HT1080 (cell line): ENCODE results near the gene AKAP9. TPM values are rescaled to one million over a fixed set of nuclear protein-coding genes. Genes with fewer than 3 reads are reported as not detected.
"Not testable (repeated sequence)": the region's sequence is repeated elsewhere in the genome, so short reads cannot be mapped to it uniquely, and the experiment has no call there.

Source experiments
- DNase-seq: peaks from one replicate; pipeline ENCODE4 v3.0.0-alpha.2; 2015; ENCODE audit warnings: low read depth
- total RNA-seq: library from RNA; depleted of rRNA; stranded (reverse); fragments of >200 nt; shearing (Covaris generic); gene quantifications from 2 replicates; pipeline ENCODE4 v1.2.3, GENCODE V29; 2014; rRNA removed

The AKAP9 gene
- total RNA-seq, 1 experiment from 2014 or later, result 13.1 TPM

DNA sequence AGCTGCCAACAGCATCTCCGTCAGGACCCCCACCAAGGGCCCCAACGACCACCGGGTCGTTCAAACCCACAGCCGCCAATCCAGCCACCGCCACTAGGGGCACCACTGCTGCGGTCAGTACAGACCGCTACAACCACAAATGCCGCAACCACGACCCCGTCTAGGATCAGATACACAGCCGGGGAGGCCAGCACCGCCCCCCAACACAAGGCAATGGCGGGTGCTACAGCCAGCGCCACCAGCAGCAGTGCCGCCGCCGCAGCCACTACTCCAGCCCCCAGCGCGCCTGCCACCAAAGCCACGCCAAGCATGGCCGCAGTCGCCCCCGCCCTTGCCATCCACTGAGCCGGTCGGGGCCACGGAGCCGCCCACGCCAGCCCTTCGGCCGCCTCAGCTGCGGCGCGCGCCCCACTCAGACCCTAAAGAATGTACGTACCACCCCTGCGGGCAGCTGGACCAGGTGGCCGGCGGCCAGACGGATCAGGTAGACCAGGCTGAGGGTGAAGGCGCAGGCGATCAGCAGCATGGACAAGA is 193.1 kb downstream of the AKAP9 start:
- peak; percentile 60 for DNase-seq

DNA sequence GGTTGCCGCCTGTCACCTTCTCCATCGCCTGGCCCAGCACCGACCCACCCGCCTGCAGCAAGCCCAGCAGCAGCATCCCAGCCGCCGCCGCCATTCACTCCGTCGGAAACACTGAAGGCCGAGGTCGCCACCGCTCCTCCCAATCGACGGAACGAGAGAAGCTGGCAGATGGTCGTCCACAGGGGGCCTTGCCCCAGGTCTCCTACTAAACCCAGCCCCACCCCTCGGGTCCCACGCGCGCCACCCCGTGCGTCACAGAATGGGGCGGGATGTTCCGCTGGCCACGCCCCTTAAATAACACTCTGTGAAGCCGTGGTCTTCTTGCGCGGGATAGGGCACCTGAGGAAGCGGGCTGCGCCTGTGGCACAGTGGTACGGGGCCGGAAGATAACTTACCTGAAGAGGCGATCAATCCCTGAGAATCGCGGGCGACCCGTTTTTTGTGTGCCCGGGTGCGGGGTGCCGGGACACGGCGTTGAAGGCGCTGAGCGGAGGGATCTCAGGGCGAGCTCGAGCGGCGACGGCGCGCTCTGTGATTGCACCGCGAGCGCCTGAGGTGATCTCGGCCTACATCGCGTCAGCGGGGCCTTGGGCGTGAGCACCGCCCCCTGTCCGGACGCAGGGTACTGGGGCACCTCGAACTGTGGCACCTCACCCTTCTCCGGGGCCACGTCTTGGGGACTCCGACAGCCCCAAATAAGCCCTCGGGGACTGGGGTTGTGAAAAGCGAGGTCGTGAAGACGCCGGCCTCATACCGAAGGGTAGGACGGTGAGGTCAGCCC is 193.8 kb downstream of the AKAP9 start, which contains the start of gene CYP51A1:
CYP51A1 (minus strand) TSS at position 207 of the 781 bp plus-strand sequence; CDS start at position 94, 113 bp downstream.
- DNase-seq, result peak; percentile 87

DNA sequence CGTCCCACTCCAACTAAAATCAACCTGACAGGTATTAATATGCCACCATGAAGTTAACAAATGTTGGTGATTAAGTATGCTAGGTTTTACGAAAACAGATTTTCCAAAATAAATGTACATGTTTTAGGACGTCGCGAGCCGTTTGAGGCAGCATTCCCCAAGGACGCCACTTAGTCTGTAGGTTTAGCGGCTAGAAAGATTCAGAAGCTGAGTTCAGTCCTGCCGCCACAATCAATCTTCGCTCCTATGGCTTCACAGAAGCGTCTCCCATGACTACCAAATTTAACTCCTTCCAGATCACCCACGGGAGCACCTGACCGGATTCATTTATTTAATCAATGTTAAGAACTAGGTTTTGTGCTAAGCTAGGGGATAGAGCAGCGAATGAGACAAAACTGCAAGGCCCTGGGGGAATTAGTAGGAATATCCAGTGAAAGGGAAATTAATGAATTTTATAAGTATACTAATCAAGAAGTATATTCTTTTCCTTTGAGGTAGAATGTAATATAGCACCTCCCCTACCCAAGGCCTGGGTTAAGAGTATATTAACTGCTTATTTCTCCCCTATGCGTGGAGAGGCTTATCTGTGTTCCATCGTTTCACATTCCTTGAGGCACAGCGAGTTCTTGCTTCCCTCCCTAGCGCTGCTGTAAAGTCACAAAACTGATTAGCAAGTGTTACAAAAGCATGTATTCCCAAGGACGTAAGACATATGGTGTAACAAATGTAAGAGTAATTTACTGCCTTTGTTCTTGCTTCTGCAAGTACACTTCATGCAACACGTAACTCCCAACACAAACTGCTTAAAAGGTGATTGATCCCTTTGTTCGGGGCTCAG is 194.6 kb downstream of the AKAP9 start:
- DNase-seq, result peak; percentile 14

DNA sequence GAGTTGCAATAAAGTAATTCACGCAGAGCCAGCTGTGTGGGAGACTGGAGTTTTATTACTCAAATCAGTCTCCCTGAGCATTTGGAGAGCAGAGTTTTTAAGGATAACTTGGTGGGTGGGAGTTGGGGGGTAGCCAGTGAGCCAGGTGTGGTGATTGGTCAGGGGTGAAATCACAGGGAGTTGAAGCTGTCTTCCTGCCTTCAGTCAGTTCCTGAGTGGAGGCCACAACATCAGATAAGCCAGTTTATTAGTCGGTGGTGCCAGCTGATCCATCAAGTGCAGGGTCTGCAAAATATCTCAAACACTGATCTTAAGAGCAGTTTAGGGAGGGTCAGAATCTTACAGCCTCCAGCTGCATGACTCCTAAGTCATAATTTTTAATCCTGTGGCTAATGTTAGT is 196.9 kb downstream of the AKAP9 start:
- DNase-seq, result no peak

DNA sequence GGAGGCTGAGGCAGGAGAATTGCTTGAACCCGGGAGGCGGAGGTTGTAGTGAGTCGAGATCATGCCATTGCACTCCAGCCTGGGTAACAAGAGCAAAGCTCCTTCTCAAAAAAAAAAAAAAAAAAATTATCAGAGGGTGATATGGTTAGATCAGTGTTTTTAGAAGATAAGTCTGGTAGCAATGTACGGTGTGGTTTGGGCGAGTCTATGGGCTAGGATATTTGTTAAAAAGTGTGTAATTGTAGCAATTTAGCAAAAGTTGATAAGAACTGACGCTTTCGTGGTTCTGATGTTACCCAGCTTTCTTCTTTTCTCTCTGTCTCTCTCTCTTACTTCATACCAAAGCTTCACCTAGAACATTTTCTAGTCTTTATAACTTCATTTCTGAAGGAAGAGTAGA is 200.5 kb downstream of the AKAP9 start:
- DNase-seq, result no peak

DNA sequence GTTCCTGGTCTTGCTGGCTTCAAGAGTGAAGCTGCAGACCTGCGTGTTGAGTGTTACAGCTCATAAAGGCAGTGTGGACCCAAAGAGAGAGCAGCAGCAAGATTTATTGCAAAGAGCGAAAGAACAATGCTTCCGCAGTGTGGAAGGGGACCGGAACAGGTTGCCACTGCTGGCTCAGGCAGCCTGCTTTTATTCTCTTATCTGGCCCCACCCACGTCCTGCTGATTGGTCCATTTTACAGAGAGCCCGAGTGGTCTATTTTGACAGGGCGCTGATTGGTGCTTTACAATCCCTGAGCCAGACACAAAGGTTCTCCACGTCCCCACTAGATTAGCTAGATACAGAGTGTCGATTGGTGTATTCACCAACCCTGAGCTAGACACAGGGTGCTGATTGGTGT is 202.1 kb downstream of the AKAP9 start:
- DNase-seq, result not testable (repeated sequence)

DNA sequence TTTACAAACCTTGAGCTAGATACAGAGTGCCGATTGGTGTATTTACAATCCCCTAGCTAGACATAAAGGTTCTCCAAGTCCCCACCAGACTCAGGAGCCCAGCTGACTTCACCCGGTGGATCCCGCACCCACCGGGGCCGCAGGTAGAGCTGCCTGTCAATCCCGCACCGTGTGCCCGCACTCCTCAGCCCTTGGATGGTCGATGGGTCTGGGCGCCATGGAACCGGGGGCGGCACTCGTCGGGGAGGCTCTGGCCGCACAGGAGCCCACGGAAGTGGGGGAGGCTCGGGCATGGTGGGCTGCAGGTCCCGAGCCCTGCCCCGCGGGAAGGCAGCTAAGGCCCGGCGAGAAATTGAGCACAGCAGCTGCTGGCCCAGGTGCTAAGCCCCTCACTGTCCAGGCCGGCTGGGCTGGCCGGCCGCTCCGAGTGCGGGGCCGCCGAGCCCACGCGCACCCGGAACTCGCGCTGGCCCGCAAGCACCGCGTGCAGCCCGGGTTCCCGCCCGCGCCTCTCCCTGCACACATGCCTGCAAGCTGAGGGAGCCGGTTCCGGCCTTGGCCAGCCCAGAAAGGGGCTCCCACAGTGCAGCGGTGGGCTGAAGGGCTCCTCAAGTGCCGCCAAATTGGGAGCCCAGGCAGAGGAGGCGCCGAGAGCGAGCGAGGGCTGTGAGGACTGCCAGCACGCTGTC is 202.7 kb downstream of the AKAP9 start:
- not testable (repeated sequence) for DNase-seq

DNA sequence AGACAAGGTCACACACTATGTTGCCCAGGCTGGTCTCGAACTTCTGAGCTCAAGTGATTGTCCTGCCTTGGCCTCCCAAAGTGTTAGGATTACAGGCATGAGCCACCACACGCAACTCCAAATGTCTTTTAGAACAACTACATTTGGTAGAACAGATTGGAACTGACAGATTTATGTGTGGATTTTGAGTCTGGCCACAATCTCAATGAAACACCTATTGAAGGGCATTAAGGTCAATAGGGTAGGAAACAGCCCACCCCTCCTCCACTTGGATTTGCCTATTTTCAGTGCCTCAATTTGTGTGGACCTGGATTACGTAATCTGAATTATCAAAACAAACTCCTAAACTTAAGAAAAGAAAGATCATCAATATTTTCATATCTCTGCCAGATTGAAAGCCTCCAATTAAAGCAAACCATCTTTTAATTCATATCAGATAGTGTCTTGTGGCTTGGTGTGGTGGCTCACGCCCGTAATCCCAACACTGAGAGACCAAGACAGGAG is 209.1 kb downstream of the AKAP9 start:
- no peak for DNase-seq

DNA sequence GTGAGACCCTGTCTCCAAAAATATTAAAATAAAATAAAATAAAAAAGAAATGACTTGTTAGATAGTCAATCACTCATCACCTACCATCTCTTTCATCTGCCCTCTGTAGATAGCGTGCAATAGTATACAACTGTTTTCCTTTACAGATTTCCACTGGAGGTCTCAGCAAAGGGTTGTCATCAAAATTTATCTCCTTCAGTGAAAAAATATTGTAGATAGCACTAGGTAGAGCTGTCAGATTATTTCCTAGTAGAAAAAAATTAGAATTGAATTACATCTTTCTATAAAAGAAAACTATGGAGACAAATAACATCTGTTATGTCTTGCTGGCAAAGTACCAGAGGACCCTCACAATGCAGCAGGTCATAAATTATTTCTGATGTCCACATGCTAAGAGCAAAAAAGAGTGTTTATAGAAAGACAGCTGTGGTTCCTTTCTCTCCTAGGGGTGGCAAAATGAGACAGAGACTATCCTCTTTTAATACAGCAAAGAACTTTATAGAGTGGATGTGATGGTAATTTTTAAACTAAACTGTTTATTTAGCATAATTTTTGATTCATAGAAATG is 209.9 kb downstream of the AKAP9 start:
- no peak for DNase-seq

DNA sequence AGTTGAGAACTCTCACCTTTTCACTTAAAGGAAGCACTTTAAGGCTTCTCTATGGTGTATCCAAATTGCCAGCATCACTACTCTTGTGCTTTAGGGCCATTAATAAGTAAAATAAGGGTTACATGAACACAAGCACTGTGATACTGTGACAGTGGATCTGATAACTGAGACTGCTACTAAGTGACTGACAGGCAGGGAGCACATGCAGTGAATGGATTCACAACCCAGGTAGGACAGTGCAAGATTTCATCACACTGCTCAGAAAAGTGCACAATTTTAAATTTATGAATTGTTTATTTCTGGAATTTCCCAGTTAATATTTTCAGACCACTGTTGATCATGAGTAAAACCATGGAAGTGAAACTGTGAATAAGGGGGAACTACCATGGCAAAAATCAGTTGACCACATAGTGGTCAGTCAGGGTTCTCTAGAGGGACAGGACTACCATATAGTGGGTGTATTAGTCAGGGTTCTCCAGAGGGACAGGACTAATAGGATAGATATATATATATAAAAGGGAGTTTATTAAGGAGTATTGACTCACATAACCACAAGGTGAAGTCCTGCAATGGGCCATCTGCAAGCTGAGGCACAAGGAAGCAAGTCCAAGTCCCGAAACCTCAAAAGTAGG is 214.6 kb downstream of the AKAP9 start:
- DNase-seq, result no peak

DNA sequence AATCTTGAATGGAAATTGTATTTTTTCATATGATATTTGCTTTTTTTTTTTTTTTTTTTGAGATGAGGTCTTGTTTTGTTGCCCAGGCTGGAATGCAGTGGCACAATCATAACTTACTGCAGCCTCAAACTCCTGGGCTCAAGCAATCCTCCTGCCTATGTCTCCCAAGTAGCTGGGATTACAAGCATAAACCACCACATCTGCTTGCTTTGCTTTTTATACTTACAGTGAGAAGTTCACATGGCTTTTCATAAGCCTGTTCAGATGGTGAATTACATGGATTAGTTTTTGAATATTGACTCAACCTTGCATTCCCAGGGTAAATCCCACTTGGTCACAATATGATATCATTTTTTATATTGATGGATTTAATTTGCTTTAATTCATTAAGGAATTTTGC is 216.3 kb downstream of the AKAP9 start:
- DNase-seq, result no peak

DNA sequence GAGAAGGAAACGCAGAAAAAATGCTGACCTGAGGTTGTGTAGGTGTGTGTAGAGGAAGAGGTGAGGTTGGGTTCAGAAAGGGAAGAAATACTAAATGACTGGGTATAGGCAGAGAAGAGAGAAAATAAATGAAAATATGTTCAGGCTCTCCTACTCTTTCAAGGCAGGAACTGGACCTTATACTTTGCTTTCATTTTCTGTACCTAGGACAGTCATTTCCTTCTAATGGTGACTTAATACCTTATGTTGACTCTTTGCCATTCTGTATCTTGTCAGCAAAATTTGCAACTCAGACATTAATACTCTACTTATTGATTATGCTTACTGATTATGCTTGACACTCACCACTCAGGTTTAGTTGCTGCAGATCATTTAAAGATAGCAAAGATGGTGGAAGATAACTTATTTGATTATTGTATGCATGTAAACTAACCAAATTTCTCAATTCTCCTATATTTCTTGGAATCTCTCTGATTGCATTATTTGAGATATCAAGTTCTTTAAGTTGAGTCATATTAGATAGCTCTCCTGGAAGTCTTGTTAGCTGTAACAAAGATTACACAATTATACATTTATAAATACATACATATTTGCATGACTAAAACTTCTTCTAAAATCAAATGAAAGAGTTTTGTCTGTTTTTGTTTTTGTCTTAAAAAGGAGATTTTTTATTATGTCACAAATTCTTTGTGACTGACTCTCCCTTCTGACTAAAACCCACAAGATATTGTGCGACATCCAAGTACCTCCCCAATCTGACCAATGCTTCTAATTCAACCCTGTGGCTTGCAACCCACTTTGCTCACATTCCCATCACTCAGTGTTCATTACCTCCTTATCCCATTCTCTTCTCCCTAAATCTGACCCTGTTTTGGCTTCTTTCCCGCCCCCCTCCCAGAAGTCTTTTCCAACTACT is 218.3 kb downstream of the AKAP9 start:
- DNase-seq, result peak; percentile 66

Other genes starting within 250 kb of the AKAP9 start
- gene MTERF1, start 60.2 kb upstream of the AKAP9 start, total RNA-seq, result 10.9 and 12.4 TPM in 2 replicates
- gene CYP51A1, start 193.6 kb downstream of the AKAP9 start, total RNA-seq, result 135 and 139 TPM in 2 replicates
- 0.10 TPM in 1 of 2 replicates, not detected in the other for gene LRRD1, start 238.3 kb downstream of the AKAP9 start, total RNA-seq